Fibroblast of lung (primary cell): ENCODE measurements around the gene LYVE1. TPM values are rescaled to one million over a fixed set of nuclear protein-coding genes. Genes with fewer than 3 reads are reported as not detected.

Source experiments
- DNase-seq, 2 donors: peaks; one replicate each; pipeline versions ENCODE4 v3.0.0 to v3.0.0-alpha.2; 2010; ENCODE audit warnings: low read depth in 2 of 2
- H2AFZ ChIP-seq: 2 replicates; pipeline ENCODE4 v1.5.1; 2012; ENCODE audit warnings: low read length, control low read depth, inconsistent platforms
- H3K27ac ChIP-seq: 2 replicates; pipeline ENCODE4 v1.5.1; 2011; ENCODE audit warnings: low read length, control low read depth; ENCODE audit not compliant: insufficient read depth
- H3K27me3 ChIP-seq: 2 replicates; pipeline ENCODE4 v1.5.1; 2011; ENCODE audit warnings: mild to moderate bottlenecking, low read length; ENCODE audit not compliant: control insufficient read depth, insufficient read depth
- H3K36me3 ChIP-seq: 2 replicates; pipeline ENCODE4 v1.5.1; 2011; ENCODE audit warnings: low read length; ENCODE audit not compliant: control insufficient read depth, insufficient read depth
- H3K4me1 ChIP-seq: 2 replicates; pipeline ENCODE4 v1.5.1; 2011; ENCODE audit warnings: low read length; ENCODE audit not compliant: control insufficient read depth, insufficient read depth; ENCODE audit errors: extremely low read depth
- H3K4me2 ChIP-seq: 2 replicates; pipeline ENCODE4 v1.5.1; 2011; ENCODE audit warnings: low read length, control low read depth; ENCODE audit not compliant: insufficient read depth; ENCODE audit errors: extremely low read depth
- H3K4me3 ChIP-seq, 4 experiments: fragments of 200-600 bp in 1 of 4; sonication (generic) in 1 of 4; replicated peaks in 1 of 4; 2 replicates each; pipeline ENCODE4 v1.5.1; 2011 to 2016; ENCODE audit warnings: low read length in 4 of 4, low read depth in 3 of 4, mild to moderate bottlenecking in 3 of 4, control low read depth in 2 of 4, inconsistent platforms in 1 of 4, mixed read lengths in 1 of 4; ENCODE audit not compliant: insufficient read depth in 1 of 4; ENCODE audit errors: control extremely low read depth in 1 of 4
- H3K79me2 ChIP-seq: 2 replicates; pipeline ENCODE4 v1.5.1; 2012; ENCODE audit warnings: mild to moderate bottlenecking, low read length, inconsistent platforms; ENCODE audit not compliant: control insufficient read depth, insufficient read depth
- H3K9ac ChIP-seq: 2 replicates; pipeline ENCODE4 v1.5.1; 2011; ENCODE audit warnings: mild to moderate bottlenecking, low read length, control low read depth; ENCODE audit not compliant: insufficient read depth
- H3K9me3 ChIP-seq: 2 replicates; pipeline ENCODE4 v1.5.1; 2012; ENCODE audit warnings: low read depth, low read length; ENCODE audit not compliant: control insufficient read depth, insufficient read depth
- H4K20me1 ChIP-seq: 2 replicates; pipeline ENCODE4 v1.5.1; 2011; ENCODE audit warnings: low read length; ENCODE audit not compliant: control insufficient read depth, insufficient read depth; ENCODE audit errors: extremely low read depth
- EZH2 ChIP-seq: IDR thresholded peaks from 2 replicates; pipeline ENCODE4 v1.5.1; 2012; ENCODE audit warnings: low read length, control low read depth, mild to moderate bottlenecking; ENCODE audit errors: missing control alignments
- polyA plus RNA-seq, 2 donors: library from polyadenylated mRNA; depleted of rRNA in 1 of 2; stranded (reverse) in 1 of 2; unstranded in 1 of 2; fragments of >200 nt; gene quantifications; 2 replicates each; pipeline ENCODE4 v1.2.1, GENCODE V29; 2011 to 2012; ENCODE audit warnings: missing spikeins in 1 of 2
- total RNA-seq: library from RNA; depleted of rRNA; stranded (reverse); fragments of >200 nt; gene quantifications from 2 replicates; pipeline ENCODE4 v1.2.1, GENCODE V29; 2014
- TF ChIP-seq, protein P1 (sequence below), 2 donors: IDR thresholded peaks in 1 of 2; conservative IDR thresholded peaks in 1 of 2; 1 replicate in 1 of 2; 2 replicates in 1 of 2; pipeline ENCODE4 v1.5.1; 2011 to 2012; ENCODE audit warnings: low read length in 2 of 2, control low read depth in 1 of 2, inconsistent platforms in 1 of 2, low read depth in 1 of 2, mild to moderate bottlenecking in 1 of 2

The LYVE1 gene
- total and polyA plus RNA-seq, 2 donors (not counting 1 experiment from before 2014, with no cell fraction given): 0.08 to 0.17 TPM

DNA sequence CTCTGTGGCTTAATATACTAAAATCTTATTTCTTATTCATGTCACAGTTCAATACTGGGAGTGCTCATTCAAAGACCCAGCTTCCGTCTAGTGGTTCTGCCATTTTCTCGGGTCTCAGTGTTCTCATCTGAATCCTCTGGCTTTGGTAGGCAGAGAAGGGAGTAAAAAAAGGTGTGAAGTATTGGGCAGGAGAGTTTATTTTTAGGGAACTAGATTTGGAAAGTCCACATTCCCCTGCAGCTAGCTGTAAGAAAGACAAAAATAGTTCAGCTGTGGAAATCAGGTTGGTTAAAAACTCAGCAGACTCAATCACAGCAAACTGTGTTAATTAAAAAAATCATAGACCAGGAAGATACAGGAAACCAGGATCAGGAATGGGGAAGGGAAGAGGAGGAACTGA, 4.1 kb upstream of the LYVE1 start:
- Histone ChIP-seq H3K27me3 (no peaks in the 10 kb centered on the region), H3K36me3 (no peaks in the 10 kb centered on the region), H3K4me2 (no peak overlapping the region), H4K20me1 (no peaks in the 10 kb centered on the region), H2AFZ (no peak overlapping the region), H3K9me3 (no peaks in the 10 kb centered on the region), H3K4me1 (no peaks in the 10 kb centered on the region), H3K4me3 (no peak overlapping the region), H3K27ac (no peak overlapping the region), H3K79me2 (no peaks in the 10 kb centered on the region), H3K9ac (no peak overlapping the region)
- DNase-seq: no peak
- TF ChIP-seq EZH2: no peak
- TF ChIP-seq, protein P1, sequence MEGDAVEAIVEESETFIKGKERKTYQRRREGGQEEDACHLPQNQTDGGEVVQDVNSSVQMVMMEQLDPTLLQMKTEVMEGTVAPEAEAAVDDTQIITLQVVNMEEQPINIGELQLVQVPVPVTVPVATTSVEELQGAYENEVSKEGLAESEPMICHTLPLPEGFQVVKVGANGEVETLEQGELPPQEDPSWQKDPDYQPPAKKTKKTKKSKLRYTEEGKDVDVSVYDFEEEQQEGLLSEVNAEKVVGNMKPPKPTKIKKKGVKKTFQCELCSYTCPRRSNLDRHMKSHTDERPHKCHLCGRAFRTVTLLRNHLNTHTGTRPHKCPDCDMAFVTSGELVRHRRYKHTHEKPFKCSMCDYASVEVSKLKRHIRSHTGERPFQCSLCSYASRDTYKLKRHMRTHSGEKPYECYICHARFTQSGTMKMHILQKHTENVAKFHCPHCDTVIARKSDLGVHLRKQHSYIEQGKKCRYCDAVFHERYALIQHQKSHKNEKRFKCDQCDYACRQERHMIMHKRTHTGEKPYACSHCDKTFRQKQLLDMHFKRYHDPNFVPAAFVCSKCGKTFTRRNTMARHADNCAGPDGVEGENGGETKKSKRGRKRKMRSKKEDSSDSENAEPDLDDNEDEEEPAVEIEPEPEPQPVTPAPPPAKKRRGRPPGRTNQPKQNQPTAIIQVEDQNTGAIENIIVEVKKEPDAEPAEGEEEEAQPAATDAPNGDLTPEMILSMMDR (conservative IDR thresholded peaks at IDR 0.05 in 1 of 2, IDR thresholded peaks at IDR 0.05 in 1 of 2; ENCODE audit: low read depth in 1 of 2, low read length in 2 of 2): no peak

- no peak for DNase-seq
- H3K9ac ChIP-seq: no peak overlapping the region
- no peak overlapping the region for H3K4me3 ChIP-seq
- no peaks in the 10 kb centered on the region for H3K4me1 ChIP-seq
- no peaks in the 10 kb centered on the region for H4K20me1 ChIP-seq
- no peaks in the 10 kb centered on the region for H3K36me3 ChIP-seq
- H3K79me2 ChIP-seq: no peaks in the 10 kb centered on the region
- H2AFZ ChIP-seq: no peak overlapping the region
- TF ChIP-seq, protein P1 (conservative IDR thresholded peaks at IDR 0.05 in 1 of 2, IDR thresholded peaks at IDR 0.05 in 1 of 2; ENCODE audit: low read depth in 1 of 2, low read length in 2 of 2): no peak
- H3K9me3 ChIP-seq: no peaks in the 10 kb centered on the region
- no peak overlapping the region for H3K4me2 ChIP-seq
- no peaks in the 10 kb centered on the region for H3K27me3 ChIP-seq
- no peak overlapping the region for H3K27ac ChIP-seq
Observed at GRCh38 chr11:10567446-10567845, 1.0 kb downstream of the LYVE1 start.

- no peak overlapping the region for H3K4me2 ChIP-seq
- H3K4me1 ChIP-seq: no peaks in the 10 kb centered on the region
- H3K27me3 ChIP-seq: no peaks in the 10 kb centered on the region
- H3K27ac ChIP-seq: no peak overlapping the region
- no peaks in the 10 kb centered on the region for H3K9me3 ChIP-seq
- H2AFZ ChIP-seq: no peak overlapping the region
- H3K9ac ChIP-seq: no peak overlapping the region
- H3K36me3 ChIP-seq: no peaks in the 10 kb centered on the region
- no peak for TF ChIP-seq EZH2
- TF ChIP-seq, protein P1 (conservative IDR thresholded peaks at IDR 0.05 in 1 of 2, IDR thresholded peaks at IDR 0.05 in 1 of 2; ENCODE audit: low read depth in 1 of 2, low read length in 2 of 2): no peak
- no peaks in the 10 kb centered on the region for H4K20me1 ChIP-seq
- no peak for DNase-seq
- no peaks in the 10 kb centered on the region for H3K79me2 ChIP-seq
- no peak overlapping the region for H3K4me3 ChIP-seq
Observed at GRCh38 chr11:10566257-10566957, 2.1 kb downstream of the LYVE1 start.
